ENCODE data around the gene SLC25A14. TPM values are rescaled to one million over a fixed set of nuclear protein-coding genes. Genes with fewer than 3 reads are reported as not detected.
"Not testable (repeated sequence)": the region's sequence is repeated elsewhere in the genome, so short reads cannot be mapped to it uniquely, and the experiment has no call there.

Gene SLC25A14
- total RNA-seq, 4 donors from 2014 or later = 7.8 to 12.9 (median 8.4) TPM

GRCh38 chrX:130340271-130340670 lies 552 bp downstream of the SLC25A14 start:
- H3K27ac ChIP-seq = peak overlapping the region in 2 of 4 donors; percentile 58 to 71
- H3K4me1 ChIP-seq = peaks cover 0 to 18% (median 0%) of the 10 kb centered on the region in 3 donors
- H3K36me3 ChIP-seq = no peaks in the 10 kb centered on the region
- H3K4me3 ChIP-seq = peak overlapping the region; percentile 71 to 86
- ATAC-seq = no peak
- H3K27me3 ChIP-seq = no peaks in the 10 kb centered on the region
- WGBS, 2 donors (ENCODE audit: low coverage in 1 of 2) = 33% methylated on average over 6 of the region's 9 CpGs; no CpG with 5 or more reads in 1 of the 2 donors
- H3K9me3 ChIP-seq = no peaks in the 10 kb centered on the region
- TF ChIP-seq EP300 (IDR thresholded peaks at IDR 0.05) = no peak
- no peak for TF ChIP-seq CTCF (IDR thresholded peaks at IDR 0.05)
- no peak for TF ChIP-seq POLR2AphosphoS5 (IDR thresholded peaks at IDR 0.05)
- no peak for TF ChIP-seq POLR2A (IDR thresholded peaks at IDR 0.05)

- WGBS, 2 donors (ENCODE audit: low coverage in 1 of 2) = 57 to 83% methylated on average over 1 of the region's 1 CpG
- no peaks in the 10 kb centered on the region for H3K9me3 ChIP-seq
- H3K4me3 ChIP-seq = no peak overlapping the region
- no peak overlapping the region for H3K27ac ChIP-seq
- H3K4me1 ChIP-seq = peaks cover 0 to 18% (median 0%) of the 10 kb centered on the region in 3 donors
- no peaks in the 10 kb centered on the region for H3K27me3 ChIP-seq
- ATAC-seq = no peak
- no peaks in the 10 kb centered on the region for H3K36me3 ChIP-seq
- TF ChIP-seq POLR2AphosphoS5 (IDR thresholded peaks at IDR 0.05) = no peak
- TF ChIP-seq EP300 (IDR thresholded peaks at IDR 0.05) = no peak
- no peak for TF ChIP-seq CTCF (IDR thresholded peaks at IDR 0.05)
- TF ChIP-seq POLR2A (IDR thresholded peaks at IDR 0.05) = no peak
These were observed 3.7 kb downstream of the SLC25A14 start for GRCh38 chrX:130343411-130343810.

GRCh38 chrX:130347321-130347720 lies 7.6 kb downstream of the SLC25A14 start:
- no peaks in the 10 kb centered on the region for H3K27me3 ChIP-seq
- no peaks in the 10 kb centered on the region for H3K4me1 ChIP-seq
- 13 to 38% methylated on average over 1 of the region's 1 CpG for WGBS, 2 donors (ENCODE audit: low coverage in 1 of 2)
- no peak for ATAC-seq
- TF ChIP-seq EP300 (IDR thresholded peaks at IDR 0.05) (no peak), POLR2AphosphoS5 (IDR thresholded peaks at IDR 0.05) (no peak)
- H3K9me3 ChIP-seq = no peaks in the 10 kb centered on the region
- no peak overlapping the region for H3K4me3 ChIP-seq
- peaks cover 0 to 18% of the 10 kb centered on the region in 2 donors for H3K36me3 ChIP-seq
- no peak overlapping the region for H3K27ac ChIP-seq

DNA sequence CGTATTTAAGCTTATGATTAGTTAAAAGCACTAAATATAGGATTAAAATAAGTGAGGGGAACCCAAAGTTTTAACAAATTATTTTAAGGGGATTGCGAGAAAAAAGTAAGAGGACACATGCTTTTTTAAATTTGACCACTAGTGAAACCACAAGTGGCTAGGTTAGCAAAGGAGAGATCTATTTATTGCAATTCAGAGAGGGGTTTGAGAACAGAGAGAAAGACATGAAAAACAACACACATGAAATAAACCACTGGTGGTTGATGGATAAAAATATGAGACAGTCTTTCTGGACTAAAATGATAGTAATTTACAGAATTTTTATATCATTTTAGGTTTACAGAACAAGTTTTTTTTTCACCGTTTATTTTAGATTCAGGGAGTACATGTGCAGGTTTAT lies 11.8 kb downstream of the SLC25A14 start:
- Histone ChIP-seq H3K4me1 (no peaks in the 10 kb centered on the region), H3K27ac (no peak overlapping the region), H3K36me3 (peaks cover 0 to 18% of the 10 kb centered on the region in 2 donors), H3K27me3 (no peaks in the 10 kb centered on the region), H3K9me3 (no peaks in the 10 kb centered on the region), H3K4me3 (no peak overlapping the region)
- WGBS, 2 donors (ENCODE audit: low coverage in 1 of 2) = 83 to 100% methylated on average over 2 of the region's 3 CpGs
- no peak for ATAC-seq
- TF ChIP-seq EP300 (IDR thresholded peaks at IDR 0.05) (no peak), POLR2A (IDR thresholded peaks at IDR 0.05) (no peak), POLR2AphosphoS5 (IDR thresholded peaks at IDR 0.05) (no peak), CTCF (IDR thresholded peaks at IDR 0.05) (no peak)

- not testable (repeated sequence) for ATAC-seq, H3K4me1 ChIP-seq, H3K27ac ChIP-seq, H3K27me3 ChIP-seq, H3K9me3 ChIP-seq, H3K4me3 ChIP-seq
- 89 to 100% methylated on average over 1 of the region's 1 CpG for WGBS, 2 donors (ENCODE audit: low coverage in 1 of 2)
- H3K36me3 ChIP-seq = peaks cover 0 to 18% of the 10 kb centered on the region in 2 donors
These were observed 12.3 kb downstream of the SLC25A14 start for GRCh38 chrX:130352050-130352449.

DNA sequence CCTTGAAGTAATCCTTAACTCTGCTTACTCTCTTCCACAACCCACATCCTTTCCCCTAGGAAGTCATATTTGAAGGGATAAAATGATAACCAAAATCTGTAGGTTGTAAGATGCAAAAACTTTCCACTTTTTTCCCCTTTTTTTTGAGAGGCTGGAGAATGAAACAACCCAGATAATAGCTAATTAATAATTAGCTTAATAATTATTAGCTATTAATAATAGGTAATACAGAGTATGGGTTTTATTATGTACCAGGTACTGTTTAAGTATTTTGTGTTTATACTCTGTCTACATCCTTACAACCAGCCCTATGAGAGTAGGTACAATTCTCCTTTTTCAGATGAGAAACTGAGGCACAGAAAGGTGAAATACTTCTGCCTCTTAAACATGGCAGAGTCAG lies 36.4 kb downstream of the SLC25A14 start:
- Histone ChIP-seq H3K27me3 (no peaks in the 10 kb centered on the region), H3K4me3 (no peak overlapping the region), H3K4me1 (no peaks in the 10 kb centered on the region), H3K36me3 (peaks cover 0 to 11% of the 10 kb centered on the region in 2 donors), H3K9me3 (no peaks in the 10 kb centered on the region), H3K27ac (no peak overlapping the region)
- ATAC-seq = no peak
- TF ChIP-seq POLR2AphosphoS5 (IDR thresholded peaks at IDR 0.05) = no peak
- TF ChIP-seq CTCF (IDR thresholded peaks at IDR 0.05) = no peak
- TF ChIP-seq POLR2A (IDR thresholded peaks at IDR 0.05) = no peak
- no peak for TF ChIP-seq EP300 (IDR thresholded peaks at IDR 0.05)

All from gastroesophageal sphincter (tissue), 4 donors.